Nephron (organoid): ENCODE data around the gene ASIC2.
"Not testable (repeated sequence)": the region's sequence is repeated elsewhere in the genome, so short reads cannot be mapped to it uniquely, and the experiment has no call there.

ENCODE experiments used
- H3K27ac Mint-ChIP-seq, 3 experiments: 2 replicates each; pipeline ENCODE4 v1.8.0; 2020; ENCODE audit warnings: mixed read lengths in 3 of 3, mild to moderate bottlenecking in 2 of 3, moderate library complexity in 1 of 3
- H3K27me3 Mint-ChIP-seq: 2 replicates; pipeline ENCODE4 v1.8.0; 2021; ENCODE audit warnings: low read depth, mild to moderate bottlenecking, moderate library complexity, mixed read lengths
- H3K36me3 Mint-ChIP-seq: 2 replicates; pipeline ENCODE4 v1.8.0; 2020; ENCODE audit warnings: low read depth, mixed read lengths
- H3K4me1 Mint-ChIP-seq: 2 replicates; pipeline ENCODE4 v1.8.0; 2020; ENCODE audit warnings: mixed read lengths
- H3K4me3 Mint-ChIP-seq, 3 experiments: 2 replicates each; pipeline ENCODE4 v1.8.0; 2020; ENCODE audit warnings: mild to moderate bottlenecking in 3 of 3, mixed read lengths in 3 of 3, moderate library complexity in 2 of 3
- H3K9me3 Mint-ChIP-seq: 2 replicates; pipeline ENCODE4 v1.8.0; 2020; ENCODE audit warnings: mixed read lengths
- CTCF ChIP-seq, 3 experiments: fragments of 200-600 bp; sonication (generic); IDR thresholded peaks; one replicate each; pipeline ENCODE4 v1.5.0; 2021; ENCODE audit warnings: antibody characterized with exemption in 3 of 3; ENCODE audit not compliant: unreplicated experiment in 3 of 3

Gene ASIC2

DNA sequence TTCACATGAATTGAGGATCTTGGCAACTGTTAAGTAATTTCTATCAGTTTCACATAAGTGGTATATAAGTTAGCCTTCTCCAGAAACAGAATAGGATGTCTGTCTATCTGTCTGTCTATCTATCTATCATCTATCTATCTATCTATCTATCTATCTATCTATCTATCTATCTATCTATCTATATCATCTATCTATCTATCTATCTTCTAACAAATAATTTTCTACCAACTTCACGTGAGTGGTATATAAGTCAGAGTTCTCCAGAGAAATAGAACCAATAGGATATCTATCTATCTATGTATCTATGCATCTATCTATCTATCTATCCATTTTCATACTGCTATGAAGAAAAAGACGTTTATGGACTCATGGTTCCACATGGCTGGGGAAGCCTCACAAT lies 312.9 kb downstream of the ASIC2 start:
- Mint-ChIP-seq H3K27me3 (no peaks in the 10 kb centered on the region), H3K9me3 (peaks cover 24% of the 10 kb centered on the region), H3K4me1 (no peaks in the 10 kb centered on the region), H3K27ac (no peak overlapping the region), H3K36me3 (peaks cover 4% of the 10 kb centered on the region), H3K4me3 (no peak overlapping the region)
- no peak for TF ChIP-seq CTCF (IDR thresholded peaks at IDR 0.05; ENCODE audit: unreplicated experiment in 3 of 3)

- H3K9me3 Mint-ChIP-seq, result peaks cover 9% of the 10 kb centered on the region
- no peak overlapping the region for H3K27ac Mint-ChIP-seq
- no peak for TF ChIP-seq CTCF (IDR thresholded peaks at IDR 0.05; ENCODE audit: unreplicated experiment in 3 of 3)
- H3K4me3 Mint-ChIP-seq, result no peak overlapping the region
- no peaks in the 10 kb centered on the region for H3K27me3 Mint-ChIP-seq
- no peaks in the 10 kb centered on the region for H3K36me3 Mint-ChIP-seq
- H3K4me1 Mint-ChIP-seq, result no peaks in the 10 kb centered on the region
These were observed 316.5 kb downstream of the ASIC2 start for GRCh38 chr17:32976605-32977004.

DNA sequence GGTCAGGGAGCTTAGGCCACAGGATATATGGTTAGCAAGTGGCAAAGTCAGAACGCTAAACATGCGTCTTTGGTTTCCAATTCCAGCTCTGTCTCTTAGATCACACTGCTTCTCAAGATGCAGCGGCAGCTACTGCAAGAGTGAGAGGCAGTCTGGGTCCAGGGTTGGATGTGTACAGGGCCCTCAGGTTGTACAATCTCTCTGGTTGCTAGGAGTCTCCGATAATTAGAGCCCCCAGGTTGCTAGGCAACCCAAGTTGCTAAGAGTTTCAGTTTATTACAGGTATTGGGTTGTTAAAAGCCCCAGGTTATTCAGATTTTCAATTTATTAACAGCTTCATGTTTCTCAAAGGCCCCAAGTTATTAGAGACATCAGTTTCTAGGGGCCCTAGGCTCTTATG lies 317.0 kb downstream of the ASIC2 start:
- no peak for TF ChIP-seq CTCF (IDR thresholded peaks at IDR 0.05; ENCODE audit: unreplicated experiment in 3 of 3)
- peaks cover 9% of the 10 kb centered on the region for H3K9me3 Mint-ChIP-seq

DNA sequence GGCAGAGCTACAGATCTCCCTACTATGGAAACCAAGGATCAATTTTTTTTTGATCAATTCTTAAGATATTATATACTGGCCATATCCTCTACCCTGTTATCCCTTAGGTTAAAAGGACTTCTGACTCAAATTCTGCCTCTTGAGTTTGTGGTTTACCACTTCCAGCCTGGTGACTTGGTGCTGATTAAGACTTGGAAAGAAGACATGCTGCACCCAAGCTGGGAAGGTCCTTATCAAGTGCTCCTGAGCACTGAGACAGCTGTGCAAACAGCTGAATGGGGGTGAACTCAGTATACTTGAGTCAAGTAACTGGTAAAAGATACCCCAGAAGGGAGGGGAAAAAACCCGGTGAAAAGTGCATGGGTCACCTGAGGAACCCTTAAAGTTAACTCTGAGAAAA lies 321.9 kb downstream of the ASIC2 start:
- Mint-ChIP-seq H3K27ac (no peak overlapping the region), H3K4me3 (no peak overlapping the region), H3K9me3 (peaks cover 10% of the 10 kb centered on the region), H3K4me1 (peaks cover 7% of the 10 kb centered on the region), H3K27me3 (no peaks in the 10 kb centered on the region), H3K36me3 (no peaks in the 10 kb centered on the region)
- no peak for TF ChIP-seq CTCF (IDR thresholded peaks at IDR 0.05; ENCODE audit: unreplicated experiment in 3 of 3)

More for the DNA sequence above, 317.0 kb downstream of the ASIC2 start:
- Mint-ChIP-seq H3K4me1 (no peaks in the 10 kb centered on the region), H3K36me3 (no peaks in the 10 kb centered on the region), H3K4me3 (no peak overlapping the region), H3K27me3 (no peaks in the 10 kb centered on the region), H3K27ac (no peak overlapping the region)

DNA sequence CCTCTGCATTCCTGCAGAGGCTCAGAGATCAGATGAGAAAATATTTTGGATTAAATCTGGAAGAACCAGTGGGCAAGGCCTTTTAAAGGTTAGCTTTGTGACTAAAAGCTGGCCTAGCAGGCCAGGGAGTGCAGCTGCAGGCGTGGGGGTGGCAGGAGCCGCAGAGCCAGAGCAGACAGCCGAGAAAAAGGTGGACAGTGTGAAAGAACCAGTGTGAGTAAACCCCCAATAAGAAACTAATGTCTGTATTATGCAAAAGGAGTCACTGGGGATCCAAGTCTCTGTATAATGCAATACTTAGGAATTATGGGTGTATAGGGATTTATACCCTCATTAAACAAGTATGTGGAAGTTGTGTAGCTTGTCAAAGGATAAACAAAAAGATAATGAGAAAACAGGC lies 322.8 kb downstream of the ASIC2 start:
- H3K36me3 Mint-ChIP-seq, result no peaks in the 10 kb centered on the region
- peak overlapping the region in 1 of 3 experiments; percentile 86 for H3K27ac Mint-ChIP-seq
- H3K9me3 Mint-ChIP-seq, result peaks cover 10% of the 10 kb centered on the region
- TF ChIP-seq CTCF (IDR thresholded peaks at IDR 0.05; ENCODE audit: unreplicated experiment in 3 of 3), result no peak
- H3K27me3 Mint-ChIP-seq, result no peaks in the 10 kb centered on the region
- peaks cover 7% of the 10 kb centered on the region for H3K4me1 Mint-ChIP-seq
- no peak overlapping the region for H3K4me3 Mint-ChIP-seq

DNA sequence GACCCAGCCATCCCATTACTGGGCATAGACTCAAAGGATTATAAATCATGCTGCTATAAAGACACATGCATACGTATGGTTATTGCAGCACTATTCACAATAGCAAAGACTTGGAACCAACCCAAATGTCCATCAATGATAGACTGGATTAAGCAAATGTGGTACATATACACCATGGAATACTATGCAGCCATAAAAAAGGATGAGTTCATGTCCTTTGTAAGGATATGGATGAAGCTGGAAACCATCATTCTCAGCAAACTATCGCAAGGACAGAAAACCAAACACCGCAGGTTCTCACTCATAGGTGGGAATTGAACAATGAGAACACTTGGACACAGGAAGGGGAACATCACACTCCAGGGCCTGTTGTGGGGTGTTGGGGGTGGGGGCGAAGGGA lies 323.9 kb downstream of the ASIC2 start:
- not testable (repeated sequence) for H3K27ac Mint-ChIP-seq, H3K4me1 Mint-ChIP-seq, H3K36me3 Mint-ChIP-seq, H3K4me3 Mint-ChIP-seq, H3K27me3 Mint-ChIP-seq
- H3K9me3 Mint-ChIP-seq, result peaks cover 10% of the 10 kb centered on the region
